ENCODE data around the gene FNDC3B. TPM values are rescaled to one million over a fixed set of nuclear protein-coding genes. Genes with fewer than 3 reads are reported as not detected.

Gene FNDC3B
- total RNA-seq, 1 donor from 2014 or later = 9.3 TPM

DNA sequence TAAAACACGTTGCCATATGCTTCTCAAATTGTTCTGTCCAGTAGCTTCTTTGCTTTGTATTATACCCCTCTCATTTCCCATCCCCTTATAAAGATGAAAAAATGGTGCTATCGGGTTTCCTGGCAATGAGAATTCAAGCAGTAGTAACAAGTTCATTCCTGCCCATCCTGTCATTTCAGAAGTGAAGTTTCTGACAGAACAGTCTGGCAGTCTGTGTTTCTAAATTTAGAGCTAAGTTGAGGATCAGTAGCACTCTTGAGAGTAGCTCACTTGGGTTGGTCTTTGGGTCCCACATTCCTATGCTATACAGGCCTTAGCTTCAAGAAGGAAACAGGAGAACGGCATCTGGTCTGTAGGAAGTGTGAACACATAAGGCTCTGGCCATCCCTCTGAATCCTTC lies 274.3 kb downstream of the FNDC3B start:
- ChIA-PET POLR2A (no interaction called here), CTCF (no interaction called here)
- H3K9me3 Mint-ChIP-seq = no peaks in the 10 kb centered on the region
- H3K4me1 Mint-ChIP-seq = no peaks in the 10 kb centered on the region
- TF ChIP-seq, protein P1, sequence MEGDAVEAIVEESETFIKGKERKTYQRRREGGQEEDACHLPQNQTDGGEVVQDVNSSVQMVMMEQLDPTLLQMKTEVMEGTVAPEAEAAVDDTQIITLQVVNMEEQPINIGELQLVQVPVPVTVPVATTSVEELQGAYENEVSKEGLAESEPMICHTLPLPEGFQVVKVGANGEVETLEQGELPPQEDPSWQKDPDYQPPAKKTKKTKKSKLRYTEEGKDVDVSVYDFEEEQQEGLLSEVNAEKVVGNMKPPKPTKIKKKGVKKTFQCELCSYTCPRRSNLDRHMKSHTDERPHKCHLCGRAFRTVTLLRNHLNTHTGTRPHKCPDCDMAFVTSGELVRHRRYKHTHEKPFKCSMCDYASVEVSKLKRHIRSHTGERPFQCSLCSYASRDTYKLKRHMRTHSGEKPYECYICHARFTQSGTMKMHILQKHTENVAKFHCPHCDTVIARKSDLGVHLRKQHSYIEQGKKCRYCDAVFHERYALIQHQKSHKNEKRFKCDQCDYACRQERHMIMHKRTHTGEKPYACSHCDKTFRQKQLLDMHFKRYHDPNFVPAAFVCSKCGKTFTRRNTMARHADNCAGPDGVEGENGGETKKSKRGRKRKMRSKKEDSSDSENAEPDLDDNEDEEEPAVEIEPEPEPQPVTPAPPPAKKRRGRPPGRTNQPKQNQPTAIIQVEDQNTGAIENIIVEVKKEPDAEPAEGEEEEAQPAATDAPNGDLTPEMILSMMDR (IDR thresholded peaks at IDR 0.05) = no peak
- H3K36me3 Mint-ChIP-seq (ENCODE audit: low read depth) = peaks cover 5% of the 10 kb centered on the region
- ATAC-seq (ENCODE audit: low read depth) = no peak
- no peak for DNase-seq
- no peaks in the 10 kb centered on the region for H3K27me3 Mint-ChIP-seq
- H3K4me3 Mint-ChIP-seq = no peak overlapping the region
- intact Hi-C loops (cut with micrococcal nuclease) = no loop called here
- H3K27ac Mint-ChIP-seq = no peak overlapping the region

- Mint-ChIP-seq H3K9me3 (no peaks in the 10 kb centered on the region), H3K36me3 (ENCODE audit: low read depth) (peaks cover 5% of the 10 kb centered on the region), H3K4me3 (no peak overlapping the region), H3K4me1 (no peaks in the 10 kb centered on the region), H3K27ac (no peak overlapping the region), H3K27me3 (no peaks in the 10 kb centered on the region)
- ATAC-seq (ENCODE audit: low read depth) (no peak), DNase-seq (no peak)
- TF ChIP-seq, protein P1 (IDR thresholded peaks at IDR 0.05) = no peak
- ChIA-PET CTCF (interaction anchor here (1.3 kb wide), 1 partner anchor 18 kb away, joined by 4 read pairs; no protein-coding TSS in a partner anchor), POLR2A (no interaction called here)
- intact Hi-C loops (cut with micrococcal nuclease) = no loop called here
These were observed 275.3 kb downstream of the FNDC3B start for GRCh38 chr3:172314591-172315160.

DNA sequence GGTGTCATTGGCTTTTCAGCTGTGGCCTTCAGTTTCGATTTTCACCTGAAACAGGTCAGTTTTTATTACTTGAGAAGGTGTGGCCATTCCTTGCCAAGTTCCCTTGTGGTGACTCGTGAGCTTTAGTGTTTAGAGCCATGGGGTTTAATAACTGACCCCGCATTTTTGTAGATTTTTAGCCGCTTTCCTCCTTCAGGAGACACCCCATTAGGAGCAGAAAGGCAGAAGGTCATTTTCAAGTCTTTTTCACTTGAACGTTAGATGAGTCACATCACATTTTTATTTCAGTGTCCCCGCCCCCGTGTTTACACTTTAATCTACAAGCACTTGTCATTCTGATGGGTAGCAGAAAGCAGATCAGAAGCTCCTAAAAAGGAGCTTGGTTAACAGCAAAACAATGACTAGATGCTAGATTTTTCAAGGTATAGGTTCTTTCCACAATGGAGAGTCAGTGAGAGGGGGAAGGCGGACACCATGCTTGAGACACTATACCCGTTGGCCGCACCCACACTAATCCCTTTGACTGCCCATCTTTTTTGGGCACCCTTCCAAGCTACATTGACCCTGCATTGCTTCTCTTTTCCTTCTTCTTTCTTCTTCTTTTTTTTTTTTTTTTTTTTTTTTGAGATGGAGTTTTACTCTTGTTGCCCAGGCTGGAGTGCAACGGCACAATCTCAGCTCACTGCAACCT lies 276.2 kb downstream of the FNDC3B start:
- intact Hi-C loops (cut with micrococcal nuclease) = no loop called here
- Mint-ChIP-seq H3K27me3 (no peaks in the 10 kb centered on the region), H3K4me3 (no peak overlapping the region), H3K4me1 (no peaks in the 10 kb centered on the region), H3K9me3 (no peaks in the 10 kb centered on the region), H3K36me3 (ENCODE audit: low read depth) (peaks cover 7% of the 10 kb centered on the region), H3K27ac (no peak overlapping the region)
- no peak for ATAC-seq (ENCODE audit: low read depth)
- TF ChIP-seq, protein P1 (IDR thresholded peaks at IDR 0.05) = no peak
- POLR2A ChIA-PET = no interaction called here
- CTCF ChIA-PET = interaction anchor here (1.3 kb wide), 1 partner anchor 17 kb away, joined by 4 read pairs; no protein-coding TSS in a partner anchor
- no peak for DNase-seq

DNA sequence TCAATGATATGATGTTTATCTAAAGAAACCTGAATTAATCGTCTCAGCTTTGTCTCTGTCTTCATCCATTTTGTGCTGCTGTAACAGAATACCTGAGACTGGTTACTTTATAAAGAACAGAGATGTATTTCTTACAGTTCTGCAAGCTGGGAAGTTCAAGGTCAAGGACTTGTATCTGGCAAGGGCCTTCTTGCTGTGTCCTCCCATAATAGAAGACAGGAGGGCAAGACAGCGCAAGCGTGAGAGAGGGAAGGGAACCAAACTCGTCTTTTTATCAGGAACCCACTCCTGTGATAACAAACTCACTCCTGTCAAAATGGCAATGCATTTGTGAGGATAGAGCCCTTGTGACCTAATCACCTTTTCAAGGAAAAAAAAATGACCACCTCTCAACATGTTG lies 277.4 kb downstream of the FNDC3B start:
- Mint-ChIP-seq H3K27me3 (no peaks in the 10 kb centered on the region), H3K36me3 (ENCODE audit: low read depth) (peaks cover 3% of the 10 kb centered on the region), H3K4me1 (no peaks in the 10 kb centered on the region), H3K9me3 (no peaks in the 10 kb centered on the region), H3K27ac (no peak overlapping the region), H3K4me3 (no peak overlapping the region)
- no peak for ATAC-seq (ENCODE audit: low read depth)
- intact Hi-C loops (cut with micrococcal nuclease) = no loop called here
- ChIA-PET CTCF (no interaction called here), POLR2A (no interaction called here)
- TF ChIP-seq, protein P1 (IDR thresholded peaks at IDR 0.05) = no peak
- DNase-seq = no peak

GRCh38 chr3:172317481-172317880 lies 278.1 kb downstream of the FNDC3B start:
- Mint-ChIP-seq H3K4me3 (no peak overlapping the region), H3K9me3 (no peaks in the 10 kb centered on the region), H3K27me3 (no peaks in the 10 kb centered on the region), H3K4me1 (no peaks in the 10 kb centered on the region), H3K27ac (no peak overlapping the region), H3K36me3 (ENCODE audit: low read depth) (peaks cover 3% of the 10 kb centered on the region)
- CTCF ChIA-PET = interaction anchor here (2.9 kb wide), 1 partner anchor 15 kb away, joined by 13 read pairs; no protein-coding TSS in a partner anchor
- POLR2A ChIA-PET = no interaction called here
- intact Hi-C loops (cut with micrococcal nuclease) = no loop called here
- no peak for DNase-seq
- no peak for ATAC-seq (ENCODE audit: low read depth)
- TF ChIP-seq, protein P1 (IDR thresholded peaks at IDR 0.05) = no peak
